Amniotic stem cell (primary cell): ENCODE measurements around the gene ZNF276.
"Not testable (repeated sequence)": the region's sequence is repeated elsewhere in the genome, so short reads cannot be mapped to it uniquely, and the experiment has no call there.

Experiments
- DNase-seq: peaks from one replicate; lab custom pipeline; 2025; lab: John Stamatoyannopoulos, UW

ZNF276 gene

DNA sequence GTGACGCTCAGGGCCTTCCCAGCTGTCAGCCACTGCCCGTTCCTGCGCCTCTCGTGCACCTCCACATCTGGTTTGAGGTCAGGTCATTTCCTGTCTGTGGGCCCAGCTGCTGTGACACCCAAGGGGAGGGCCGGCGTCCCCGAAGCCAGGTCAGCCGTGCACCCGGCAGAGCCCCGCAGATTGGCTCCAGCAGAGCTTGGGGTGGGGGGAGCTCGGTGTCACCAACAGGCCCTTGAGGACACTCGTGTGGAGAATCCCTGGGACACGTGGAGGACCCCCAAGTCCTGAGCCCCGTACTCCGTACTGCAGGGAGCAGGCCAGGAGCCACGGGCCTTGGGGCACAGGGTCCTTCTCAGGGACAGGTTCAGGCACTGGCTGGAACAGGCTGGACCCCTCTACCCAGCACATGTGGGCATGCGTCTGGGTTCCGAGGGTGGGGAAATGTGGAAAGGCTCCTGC lies 24.6 kb upstream of the ZNF276 start:
- no peak for DNase-seq

DNA sequence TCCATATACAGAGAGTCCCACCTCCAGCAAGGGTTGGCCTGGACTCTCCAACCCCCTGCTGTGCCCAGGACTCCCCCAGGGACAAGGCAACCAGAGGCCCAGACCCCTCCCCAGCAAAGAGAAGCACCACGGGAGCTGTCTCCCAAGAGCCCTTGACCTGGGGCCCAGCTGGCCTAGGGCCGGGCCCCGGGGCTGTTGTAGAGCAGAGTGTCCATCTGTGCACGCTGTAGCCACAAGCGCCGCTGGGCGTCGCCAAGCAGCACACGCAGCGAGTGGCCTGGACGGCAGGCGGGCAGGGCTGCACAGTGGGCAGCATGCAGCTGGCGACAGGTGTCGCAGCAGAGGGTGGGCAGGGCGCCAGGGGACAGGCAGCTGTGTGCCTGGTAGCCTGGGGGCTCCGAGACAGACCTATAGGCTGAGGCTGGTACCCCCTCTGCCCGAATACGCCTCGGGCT lies 24.1 kb upstream of the ZNF276 start:
- no peak for DNase-seq

DNA sequence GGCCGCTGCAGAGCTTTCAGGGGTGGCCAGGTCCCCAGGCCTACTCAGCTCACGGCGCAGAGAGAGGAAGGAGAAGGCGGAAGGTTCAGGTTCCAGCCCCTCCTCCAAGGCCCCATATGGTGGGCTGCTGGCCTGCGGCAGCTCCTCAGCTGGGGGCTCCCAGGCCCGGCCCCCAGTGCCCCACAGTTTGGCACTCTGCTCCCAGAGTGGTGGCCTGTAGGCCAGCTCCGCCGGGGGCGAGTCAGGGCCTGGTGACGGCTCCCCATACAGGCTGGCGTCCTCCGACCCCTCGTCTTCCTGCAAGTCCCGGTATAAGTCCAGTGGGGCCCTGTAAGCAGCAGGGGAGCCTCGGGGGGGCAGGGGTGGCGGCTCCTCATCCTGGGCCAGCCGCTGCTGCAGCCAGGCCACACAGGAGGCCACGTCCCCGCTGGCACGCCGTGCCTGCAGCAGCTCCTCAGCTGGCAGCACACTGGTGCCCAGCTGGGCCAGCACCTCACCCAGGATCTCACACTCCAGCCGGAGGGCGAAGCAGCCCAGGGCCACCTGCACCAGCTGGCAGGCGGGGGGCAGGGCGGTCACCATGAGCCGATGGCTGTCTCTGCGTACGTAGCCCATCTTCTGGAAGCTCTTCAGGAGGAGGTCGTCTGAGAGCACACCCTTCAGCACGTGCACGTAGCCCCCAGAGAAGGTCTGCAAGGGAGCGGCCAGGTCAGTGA lies 23.6 kb upstream of the ZNF276 start:
- no peak for DNase-seq

DNA sequence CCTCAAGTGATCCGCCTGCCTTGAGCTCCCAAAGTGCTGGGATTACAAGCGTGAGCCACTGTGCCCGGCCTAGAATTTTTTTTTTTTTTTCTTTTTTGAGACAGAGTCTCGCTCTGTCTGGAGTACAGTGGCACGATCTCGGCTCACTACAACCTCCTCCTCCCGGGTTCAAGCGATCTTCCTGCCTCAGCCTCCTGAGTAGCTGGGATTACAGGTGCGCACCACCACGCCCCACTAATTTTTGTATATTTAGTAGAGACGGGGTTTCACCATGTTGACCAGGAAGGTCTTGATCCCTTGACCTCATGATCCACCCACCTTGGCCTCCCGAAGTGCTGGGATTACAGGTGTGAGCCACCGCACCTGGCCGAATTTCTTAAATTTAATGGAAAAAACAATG lies 22.6 kb upstream of the ZNF276 start:
- not testable (repeated sequence) for DNase-seq

DNA sequence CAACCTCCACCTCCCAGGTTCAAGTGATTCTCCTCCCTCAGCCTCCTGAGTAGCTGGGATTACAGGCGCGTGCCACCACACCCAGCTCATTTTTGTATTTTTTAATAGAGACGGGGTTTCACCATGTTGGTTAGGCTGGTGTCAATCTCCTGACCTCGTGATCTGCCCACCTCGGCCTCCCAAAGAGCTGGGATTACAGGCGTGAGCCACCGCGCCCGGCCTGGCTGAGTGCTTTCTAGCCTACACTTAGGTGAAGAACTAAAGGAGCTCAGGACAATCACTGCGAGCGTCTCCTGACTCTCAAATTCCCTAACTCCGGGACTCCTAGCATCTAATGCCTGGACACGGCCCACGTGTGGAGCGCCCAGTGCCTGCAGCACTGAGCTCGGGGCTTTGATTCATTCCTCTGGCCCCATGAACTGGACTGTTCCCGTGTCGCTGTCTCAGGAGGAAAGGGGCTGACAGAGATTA lies 21.7 kb upstream of the ZNF276 start:
- not testable (repeated sequence) for DNase-seq

DNA sequence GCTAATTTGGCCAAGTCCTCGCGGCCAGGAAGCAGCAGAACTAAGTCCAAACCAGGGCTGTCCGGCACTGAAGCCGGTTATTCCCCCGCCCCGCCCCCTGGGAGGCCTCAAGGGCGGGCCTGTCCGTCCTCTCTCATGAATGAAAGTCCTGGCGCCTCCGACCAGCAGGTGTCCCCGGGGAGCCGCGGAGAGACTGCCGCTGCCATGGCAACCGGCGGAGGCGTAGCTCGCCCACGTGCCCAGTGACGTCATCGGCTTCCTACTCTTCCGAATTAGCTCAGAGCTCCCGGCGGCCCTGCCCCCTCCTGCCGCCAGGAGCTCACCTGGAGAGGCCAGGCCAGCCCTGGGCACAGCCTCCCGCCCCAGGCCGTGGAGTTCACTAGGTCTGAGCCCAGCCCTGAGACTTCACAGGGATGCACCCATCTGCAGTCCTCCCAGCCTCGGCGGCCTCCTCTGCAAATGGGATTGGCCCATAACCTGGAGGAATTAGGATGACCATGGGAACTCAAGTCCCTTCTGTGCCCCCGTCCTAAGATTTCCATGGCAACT lies 21.2 kb upstream of the ZNF276 start:
- DNase-seq = peak; percentile 99

DNA sequence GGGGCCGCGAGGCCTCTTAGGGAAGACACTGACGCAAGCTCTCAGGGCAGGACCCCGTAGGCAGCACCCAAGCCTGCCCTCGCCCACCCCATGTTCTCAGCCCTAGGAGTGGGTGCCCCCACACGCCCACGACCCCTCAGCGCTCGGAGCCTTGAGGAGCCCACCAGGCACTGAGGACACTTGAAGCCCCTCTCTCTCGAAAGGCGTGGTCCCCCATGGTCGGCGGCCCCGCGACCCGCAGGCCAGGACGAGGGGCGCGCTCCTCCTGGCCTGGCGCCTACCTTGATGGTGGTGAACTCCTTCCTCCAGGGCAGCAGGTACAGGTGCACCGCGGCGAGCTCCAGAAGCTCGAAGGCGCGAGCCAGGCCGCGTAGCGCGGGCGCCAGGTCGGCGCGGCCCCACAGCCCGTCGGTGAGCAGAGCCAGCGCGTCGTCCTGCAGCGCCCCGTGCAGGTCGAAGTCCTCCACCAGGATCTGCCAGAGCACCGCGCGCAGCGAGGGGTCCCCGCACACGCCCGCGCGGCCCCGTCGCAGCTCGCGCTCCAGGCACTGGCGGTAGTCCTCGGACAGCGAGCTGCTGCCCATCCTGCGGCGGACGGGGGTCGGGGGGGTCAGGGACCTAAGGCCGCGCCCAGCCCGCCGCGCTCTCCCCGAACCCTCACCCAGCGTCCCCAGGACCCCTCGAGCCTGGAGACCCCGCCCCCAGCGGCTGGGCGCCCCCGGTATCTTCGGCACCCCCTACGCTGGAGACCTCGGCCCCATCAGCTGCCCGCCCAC lies 20.5 kb upstream of the ZNF276 start:
- DNase-seq = no peak

DNA sequence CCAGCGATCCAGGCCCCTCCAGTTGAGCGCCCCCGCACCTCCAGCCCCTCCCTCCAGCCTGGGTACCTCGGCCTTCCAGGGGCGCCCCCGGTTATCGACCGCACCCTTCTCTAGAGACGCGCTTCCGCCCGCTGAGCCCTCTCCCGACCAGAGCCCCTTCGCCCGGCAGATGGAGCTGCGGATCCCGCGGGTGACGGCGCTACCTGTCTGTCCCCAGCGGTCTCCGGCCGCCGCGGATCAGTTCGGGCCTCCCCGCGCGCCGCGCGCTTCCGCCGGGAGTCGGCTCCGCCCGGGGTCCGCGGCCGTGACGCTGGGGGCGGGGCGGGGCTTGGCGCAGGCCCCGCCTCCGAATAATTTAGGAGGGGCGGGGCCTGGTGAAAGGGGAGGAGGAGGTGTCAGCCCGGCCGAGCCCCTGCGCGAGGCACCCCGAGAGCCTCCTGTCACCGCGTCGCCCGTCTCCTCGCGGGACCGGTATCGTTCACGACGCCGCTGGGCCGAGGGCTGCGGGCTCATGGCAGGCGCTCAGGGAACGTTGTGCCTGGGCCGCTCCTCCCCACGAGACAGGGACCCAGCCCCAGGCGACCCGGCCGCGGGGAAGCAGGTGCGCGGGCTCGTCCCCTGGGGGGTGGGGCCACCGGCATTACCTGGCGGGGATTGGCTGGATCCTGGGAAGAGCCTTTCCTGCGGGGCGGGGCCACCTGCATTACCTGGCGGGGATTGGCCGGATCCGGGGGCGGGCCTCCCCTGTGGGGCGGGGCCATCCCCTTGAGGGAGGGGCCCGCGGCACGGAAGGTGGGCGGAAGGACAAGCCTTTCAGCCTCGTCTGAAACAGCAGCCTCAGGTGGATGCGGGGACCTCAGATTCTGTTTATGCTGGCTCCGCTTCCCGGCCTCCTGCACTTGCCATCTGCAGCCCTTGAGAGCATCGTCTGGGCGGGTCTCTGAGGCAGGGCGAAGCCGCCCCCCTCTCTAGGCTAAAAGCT lies 19.6 kb upstream of the ZNF276 start, which contains the start of gene SPATA2L:
Gene SPATA2L (minus strand): TSS at position 281 of the 982 bp plus-strand sequence. CDS start 473 bp downstream, outside the sequence.
- no peak for DNase-seq

DNA sequence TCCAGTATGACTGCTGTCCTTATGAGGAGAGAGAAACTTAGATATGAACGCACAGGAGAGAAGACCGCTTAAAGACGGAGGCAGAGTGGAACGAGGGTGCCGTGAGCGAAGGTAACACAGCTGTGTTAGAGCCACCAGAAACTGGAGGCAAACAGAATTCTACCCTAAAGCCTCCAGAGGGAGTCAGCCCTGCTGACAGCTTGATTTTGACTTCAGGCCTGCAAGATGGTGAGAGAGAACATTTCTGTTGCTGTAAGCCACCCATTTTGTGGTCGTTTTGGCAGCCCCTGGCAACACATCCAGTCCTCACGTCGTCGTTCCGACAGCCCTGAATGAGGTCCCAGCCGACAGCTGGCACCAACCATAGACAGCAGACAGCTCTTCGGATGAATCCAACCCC lies 17.1 kb upstream of the ZNF276 start:
- no peak for DNase-seq

DNA sequence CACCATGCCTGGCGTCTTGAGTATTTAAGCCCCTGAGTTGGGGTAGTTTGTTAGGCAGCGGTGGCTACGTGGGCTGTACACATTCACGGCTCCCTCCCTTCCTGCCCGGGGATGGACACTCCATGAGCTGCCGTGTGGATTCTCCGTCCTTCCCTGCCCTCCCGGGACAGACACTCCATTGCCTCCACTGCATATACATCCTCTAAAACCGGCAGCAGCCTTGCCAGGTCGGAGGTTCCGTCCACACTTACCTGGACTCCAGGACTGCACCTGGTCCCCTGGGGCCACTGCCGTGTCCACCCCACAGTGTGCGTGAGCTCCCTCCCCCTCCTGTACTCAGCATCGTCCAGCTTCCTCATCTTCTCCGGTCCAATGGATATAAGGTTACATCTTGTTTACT lies 16.3 kb upstream of the ZNF276 start:
- no peak for DNase-seq

DNA sequence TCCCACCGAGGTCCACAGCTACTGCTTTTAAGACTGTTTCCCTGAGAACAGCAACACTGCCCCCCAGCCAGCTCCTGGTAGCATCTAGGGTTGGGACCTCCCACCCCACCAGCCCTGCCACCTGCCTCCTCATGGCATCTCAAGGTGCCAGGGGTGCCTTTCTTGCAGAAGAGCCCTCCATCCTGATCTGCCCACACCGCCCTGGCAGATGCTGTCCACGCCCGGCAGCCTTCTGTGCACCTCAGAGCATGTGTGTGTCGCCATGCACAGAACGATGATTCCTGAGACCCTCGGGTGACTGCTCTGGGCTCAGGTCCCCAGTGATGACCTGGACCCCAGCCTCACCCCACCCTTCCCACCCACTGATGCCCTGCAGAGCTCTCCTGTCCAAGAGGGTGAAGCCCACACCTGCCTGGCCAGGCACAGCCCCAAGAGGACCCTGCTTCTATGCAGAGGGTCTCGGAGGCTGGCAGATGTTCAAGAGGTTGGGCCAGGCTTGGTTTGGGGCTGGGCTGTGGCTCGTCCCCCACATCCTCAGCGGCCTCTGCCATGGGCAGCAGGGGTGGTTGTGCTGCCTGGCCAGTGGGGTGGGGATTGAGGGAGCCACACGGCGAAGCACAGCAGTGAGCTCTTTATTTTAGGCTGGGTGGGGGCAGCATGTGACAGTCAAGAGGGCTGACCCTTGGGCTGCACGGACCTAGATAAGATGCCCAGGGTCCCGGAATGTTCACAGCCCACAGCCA lies 14.6 kb upstream of the ZNF276 start:
- no peak for DNase-seq

DNA sequence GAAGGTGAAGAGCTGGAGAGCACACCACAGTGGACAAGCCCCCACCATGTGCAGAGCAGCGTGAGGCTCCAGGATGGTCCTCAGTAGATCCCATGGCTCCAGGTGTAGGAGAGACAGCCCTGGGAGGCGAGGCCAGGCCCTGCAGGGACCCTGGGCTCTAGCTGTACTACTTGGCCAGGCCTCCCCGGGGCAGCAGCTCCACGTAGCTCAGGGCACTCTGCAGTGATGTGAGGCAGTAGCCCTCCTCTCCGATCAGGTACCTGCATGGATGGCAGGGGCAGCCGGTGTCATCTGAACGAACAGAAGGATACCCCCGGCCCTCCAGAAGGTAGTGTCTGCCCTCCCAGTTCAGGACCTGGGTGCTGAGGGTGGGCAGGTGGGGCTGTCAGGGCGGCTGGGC lies 13.6 kb upstream of the ZNF276 start:
- DNase-seq = no peak

DNA sequence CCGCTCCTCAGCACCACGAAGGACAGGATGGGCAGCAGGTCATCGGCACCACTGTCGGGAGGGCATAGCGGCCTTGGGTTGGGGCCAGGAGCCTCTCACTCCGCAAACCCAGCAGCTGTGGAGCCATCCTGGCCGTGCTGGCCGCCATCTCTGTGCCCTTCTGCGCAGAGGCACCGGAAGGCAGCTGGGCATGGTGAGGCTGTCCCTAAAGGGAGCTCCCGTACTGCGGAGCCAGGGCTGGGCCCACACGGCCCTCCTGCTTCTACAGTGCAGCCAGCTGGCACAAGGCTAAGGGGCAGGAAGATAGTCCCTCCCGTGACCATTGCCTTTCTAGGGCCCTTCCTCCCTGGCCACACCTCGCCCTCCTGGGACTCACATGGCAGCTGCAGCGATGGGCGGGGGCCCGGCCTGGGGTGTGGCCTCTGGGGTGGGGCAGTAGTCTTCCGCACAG lies 12.8 kb upstream of the ZNF276 start:
- no peak for DNase-seq

DNA sequence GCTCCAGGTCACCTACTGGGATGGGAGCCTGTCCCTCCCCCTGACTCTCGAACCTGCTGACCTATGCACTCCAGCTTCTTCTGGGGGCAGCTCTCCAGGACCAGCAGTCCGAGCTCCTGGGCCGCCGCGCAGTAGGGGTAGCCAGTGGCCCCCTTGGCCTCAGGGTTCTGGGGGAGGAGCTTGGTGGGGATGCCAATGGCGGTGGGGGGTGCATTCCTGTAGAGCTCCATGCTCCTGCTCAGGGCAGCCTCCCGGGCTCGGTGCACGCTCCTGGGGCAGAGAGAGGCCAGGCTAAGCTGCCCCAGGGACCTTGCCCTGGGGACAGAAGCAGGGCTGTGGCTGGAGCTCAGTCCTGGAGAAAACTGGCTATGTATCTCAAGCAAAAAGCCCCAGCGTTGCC lies 12.2 kb upstream of the ZNF276 start:
- no peak for DNase-seq

DNA sequence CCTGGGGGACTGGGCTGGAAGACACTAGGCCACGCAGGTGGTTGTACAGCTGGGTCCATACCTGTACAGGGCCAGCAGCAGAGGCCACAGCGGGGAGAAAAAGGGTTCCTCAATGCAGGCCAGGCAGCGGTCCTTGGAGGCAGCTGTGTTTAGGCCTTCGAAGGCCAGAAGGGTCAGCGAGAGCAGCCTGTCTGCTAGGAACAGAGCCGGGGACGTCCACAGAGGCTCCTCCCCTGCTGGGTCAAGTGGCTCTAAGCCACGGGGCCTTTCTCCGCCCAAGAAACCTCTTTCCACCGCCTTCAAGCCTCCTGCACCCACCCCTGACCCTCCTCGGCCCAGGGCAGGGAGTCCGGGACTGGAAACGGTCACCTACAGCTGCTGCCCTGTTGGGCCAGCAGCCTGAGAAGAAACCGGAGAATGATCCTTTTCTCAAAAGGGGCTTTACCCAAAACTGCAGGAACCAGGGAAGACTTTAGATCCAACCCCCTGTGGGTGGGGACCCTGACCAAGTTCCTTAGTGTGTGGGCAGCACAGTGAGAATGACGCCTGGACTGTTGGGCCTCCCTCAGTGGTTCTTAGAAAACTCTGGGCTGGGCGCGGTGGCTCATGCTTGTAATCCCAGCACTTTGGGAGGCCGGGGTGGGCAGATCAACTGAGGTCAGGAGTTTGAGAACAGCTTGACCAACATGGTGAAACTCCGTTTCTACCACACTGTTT lies 11.5 kb upstream of the ZNF276 start:
- DNase-seq = no peak

DNA sequence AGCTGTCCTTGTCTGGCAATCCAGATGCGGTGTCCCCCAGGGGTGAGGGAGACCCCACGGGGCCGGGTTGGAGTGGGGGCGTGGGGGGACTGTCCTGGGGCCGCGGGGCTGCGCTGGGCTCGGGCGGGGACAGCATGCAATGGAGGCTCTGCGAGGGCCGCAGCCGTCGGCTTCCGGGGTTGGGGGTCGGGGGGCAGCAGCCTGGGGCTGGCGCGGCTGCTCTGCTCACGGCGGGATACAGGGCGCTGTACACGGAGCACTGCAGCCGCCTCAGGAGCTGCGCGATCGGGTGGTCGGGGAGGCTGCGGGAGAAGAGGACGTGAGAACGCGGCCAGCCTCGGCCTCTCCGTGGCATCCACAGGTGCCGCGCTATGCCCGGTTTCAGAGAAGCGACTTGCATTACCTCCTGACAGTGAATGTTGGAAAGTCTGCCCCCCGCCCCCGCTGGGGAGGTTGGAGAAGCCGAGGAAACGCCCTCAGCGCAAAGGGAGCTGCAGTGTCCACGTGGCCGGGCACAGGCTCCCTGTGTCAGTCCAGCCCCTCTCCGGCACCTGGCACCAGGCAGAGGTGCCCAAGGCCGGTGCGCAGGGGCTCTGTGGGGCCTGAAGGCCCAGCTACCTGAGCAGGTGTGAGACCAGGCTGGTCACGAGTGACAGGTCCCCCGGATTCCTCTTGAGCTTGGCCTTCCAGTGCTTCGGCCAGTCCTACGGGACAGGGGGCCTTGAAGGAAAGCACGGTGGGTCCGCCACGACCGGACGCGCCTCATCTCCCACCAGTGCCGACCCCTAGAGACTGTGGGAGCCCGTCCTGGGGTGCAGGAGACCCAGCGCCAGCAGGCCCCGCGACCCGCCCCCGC lies 10.4 kb upstream of the ZNF276 start:
- DNase-seq = no peak

DNA sequence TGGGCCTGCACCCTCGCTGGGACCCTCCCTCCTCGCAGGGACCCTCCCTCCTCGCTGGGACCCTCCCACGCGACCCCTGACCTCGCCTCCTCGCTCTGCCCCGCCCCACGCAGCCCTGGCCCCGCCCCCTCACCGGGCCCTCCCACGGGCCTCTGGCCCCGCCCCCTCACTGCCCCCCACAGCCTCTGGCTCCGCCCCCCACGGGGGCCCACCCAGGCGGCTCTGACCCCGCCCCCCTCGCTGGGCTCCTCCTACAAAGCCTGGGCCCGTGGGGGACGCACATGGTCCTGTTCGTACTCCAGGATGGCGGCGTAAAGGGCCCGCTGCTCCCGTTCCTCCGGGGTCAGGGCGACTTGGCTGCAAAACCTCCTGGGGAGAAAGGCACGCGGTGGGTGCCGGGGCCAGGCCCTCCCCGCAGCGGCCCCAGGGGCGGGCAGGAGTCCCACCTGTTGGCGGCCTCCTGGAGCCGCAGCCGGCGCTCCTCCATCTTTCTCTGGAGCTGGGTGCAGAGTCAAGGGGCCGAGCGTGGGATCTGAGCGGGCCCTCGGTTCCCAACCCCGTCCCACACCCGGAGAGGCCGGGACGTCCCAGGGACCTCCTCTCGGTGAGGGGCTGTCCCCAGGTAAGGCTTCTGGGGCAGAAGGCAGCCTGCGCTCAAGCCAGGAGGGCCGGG lies 9.6 kb upstream of the ZNF276 start:
- DNase-seq = no peak

DNA sequence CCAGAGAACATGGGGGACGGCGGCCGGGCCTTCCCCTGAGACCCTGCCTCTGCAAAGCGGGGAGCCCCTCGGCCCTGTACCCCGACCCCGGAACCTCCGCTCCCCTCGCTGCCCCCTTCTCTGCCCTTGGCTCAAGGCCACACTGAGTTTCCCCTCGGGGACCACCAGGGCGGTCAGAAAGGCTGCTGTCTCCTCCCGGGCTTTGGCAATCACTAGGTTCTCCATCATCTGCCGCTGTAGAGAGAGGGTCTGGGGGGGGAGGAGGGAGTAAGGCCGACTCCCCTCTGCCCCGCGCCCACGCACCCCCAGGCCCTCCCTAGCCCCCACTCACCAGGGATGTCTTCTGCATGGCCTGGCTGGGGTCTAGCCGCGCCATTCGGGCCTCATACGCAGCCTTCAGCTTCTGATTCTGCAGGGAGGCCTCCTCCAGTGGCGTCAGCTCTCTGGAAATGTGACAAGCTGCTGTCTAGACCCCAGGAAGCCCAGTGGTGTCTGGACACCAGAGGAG lies 9.0 kb upstream of the ZNF276 start:
- no peak for DNase-seq
